NCI-H345 treated with DMSO at 0.1 percent for 48 hours (cell line): Measurements from ENCODE around the gene MRPS35.

Experiments used
- DNase-seq: peaks from one replicate; lab custom pipeline; 2025; ENCODE audit not compliant: unreplicated experiment; lab: John Stamatoyannopoulos, UW

MRPS35 gene

DNA sequence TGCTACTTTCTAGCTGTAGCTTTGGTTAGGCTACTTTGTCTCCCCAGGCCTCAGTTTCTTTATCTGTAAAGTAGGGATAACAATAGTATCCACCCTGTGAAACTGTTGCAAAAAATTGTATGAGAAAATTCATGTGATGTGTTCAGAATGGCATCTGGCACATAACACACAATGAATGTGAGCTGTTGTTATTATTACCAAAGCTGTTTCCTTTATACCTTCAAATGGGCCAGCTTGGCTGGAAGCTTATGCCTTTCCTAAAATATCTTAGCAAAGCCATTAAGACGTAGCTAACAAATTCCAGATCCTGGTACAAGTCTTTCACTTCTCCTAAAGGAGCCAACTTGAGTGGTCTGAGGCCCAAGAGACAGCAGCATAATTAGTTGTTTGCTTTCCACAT lies 94.6 kb downstream of the MRPS35 start:
- no peak for DNase-seq
